GM08714 (cell line): ENCODE results near the gene ANKRD33.

ENCODE experiments used
- H3K4me3 ChIP-seq: fragments of 200-500 bp; sonication (Bioruptor generic); 2 replicates; pipeline ENCODE4 v1.5.1; 2014; ENCODE audit warnings: mild to moderate bottlenecking, low read length, inconsistent platforms
- ZNF274 ChIP-seq: IDR thresholded peaks from 2 replicates; pipeline ENCODE4 v1.6.1; 2012; ENCODE audit warnings: mild to moderate bottlenecking, low read depth, low read length

The ANKRD33 gene

GRCh38 chr12:51866324-51866723 is 21.6 kb upstream of the ANKRD33 start:
- no peak for TF ChIP-seq ZNF274
- no peak overlapping the region for H3K4me3 ChIP-seq

- H3K4me3 ChIP-seq: no peak overlapping the region
- TF ChIP-seq ZNF274: no peak
Observed at GRCh38 chr12:51866762-51867161, 21.1 kb upstream of the ANKRD33 start.

GRCh38 chr12:51867371-51867770 is 20.5 kb upstream of the ANKRD33 start:
- H3K4me3 ChIP-seq: no peak overlapping the region
- TF ChIP-seq ZNF274: no peak

GRCh38 chr12:51867796-51868428 is 20.0 kb upstream of the ANKRD33 start:
- no peak for TF ChIP-seq ZNF274
- no peak overlapping the region for H3K4me3 ChIP-seq

GRCh38 chr12:51868821-51869495 is 18.9 kb upstream of the ANKRD33 start:
- H3K4me3 ChIP-seq: no peak overlapping the region
- no peak for TF ChIP-seq ZNF274

- no peak overlapping the region for H3K4me3 ChIP-seq
- TF ChIP-seq ZNF274: no peak
Observed at GRCh38 chr12:51869496-51869865, 18.4 kb upstream of the ANKRD33 start.

- H3K4me3 ChIP-seq: no peak overlapping the region
- TF ChIP-seq ZNF274: no peak
Observed at GRCh38 chr12:51869931-51870330, 18.0 kb upstream of the ANKRD33 start.

- no peak for TF ChIP-seq ZNF274
- no peak overlapping the region for H3K4me3 ChIP-seq
Observed at GRCh38 chr12:51870504-51870903, 17.4 kb upstream of the ANKRD33 start.

- TF ChIP-seq ZNF274: no peak
- no peak overlapping the region for H3K4me3 ChIP-seq
Observed at GRCh38 chr12:51871126-51871525, 16.8 kb upstream of the ANKRD33 start.

- TF ChIP-seq ZNF274: no peak
- no peak overlapping the region for H3K4me3 ChIP-seq
Observed at GRCh38 chr12:51871918-51872688, 15.8 kb upstream of the ANKRD33 start.

- H3K4me3 ChIP-seq: no peak overlapping the region
- no peak for TF ChIP-seq ZNF274
Observed at GRCh38 chr12:51872689-51872981, 15.3 kb upstream of the ANKRD33 start.

GRCh38 chr12:51873251-51873994 is 14.5 kb upstream of the ANKRD33 start:
- TF ChIP-seq ZNF274: no peak

GRCh38 chr12:51874000-51874399 is 13.9 kb upstream of the ANKRD33 start:
- TF ChIP-seq ZNF274: no peak
- no peak overlapping the region for H3K4me3 ChIP-seq

More at GRCh38 chr12:51873251-51873994, 14.5 kb upstream of the ANKRD33 start:
- no peak overlapping the region for H3K4me3 ChIP-seq

- no peak overlapping the region for H3K4me3 ChIP-seq
- TF ChIP-seq ZNF274: no peak
Observed at GRCh38 chr12:51874486-51874885, 13.4 kb upstream of the ANKRD33 start.

GRCh38 chr12:51879102-51879501 is 8.8 kb upstream of the ANKRD33 start:
- no peak for TF ChIP-seq ZNF274
- H3K4me3 ChIP-seq: no peak overlapping the region

GRCh38 chr12:51883295-51883694 is 4.6 kb upstream of the ANKRD33 start:
- H3K4me3 ChIP-seq: no peak overlapping the region
- no peak for TF ChIP-seq ZNF274
